ENCODE results near the gene KDM4B. TPM values are rescaled to one million over a fixed set of nuclear protein-coding genes. Genes with fewer than 3 reads are reported as not detected.

Gene KDM4B
- total RNA-seq, 1 donor from 2014 or later, result 49.2 TPM

- Mint-ChIP-seq H3K27me3 (no peaks in the 10 kb centered on the region), H3K36me3 (ENCODE audit: low read depth) (peaks cover 2% of the 10 kb centered on the region), H3K4me1 (peaks cover 13% of the 10 kb centered on the region), H3K27ac (no peak overlapping the region), H3K4me3 (no peak overlapping the region), H3K9me3 (no peaks in the 10 kb centered on the region)
- intact Hi-C loops (cut with micrococcal nuclease), result no loop called here
- no peak for DNase-seq
These were observed 15.1 kb downstream of the KDM4B start for GRCh38 chr19:4984106-4984380.

- Mint-ChIP-seq H3K27me3 (no peaks in the 10 kb centered on the region), H3K9me3 (no peaks in the 10 kb centered on the region), H3K4me1 (peaks cover 9% of the 10 kb centered on the region), H3K4me3 (no peak overlapping the region), H3K36me3 (ENCODE audit: low read depth) (peaks cover 4% of the 10 kb centered on the region), H3K27ac (no peak overlapping the region)
- intact Hi-C loops (cut with micrococcal nuclease), result no loop called here
- no peak for DNase-seq
These were observed 15.6 kb downstream of the KDM4B start for GRCh38 chr19:4984438-4984990.

- Mint-ChIP-seq H3K27ac (no peak overlapping the region), H3K4me3 (no peak overlapping the region), H3K27me3 (no peaks in the 10 kb centered on the region), H3K36me3 (ENCODE audit: low read depth) (peaks cover 7% of the 10 kb centered on the region), H3K4me1 (peaks cover 7% of the 10 kb centered on the region), H3K9me3 (no peaks in the 10 kb centered on the region)
- intact Hi-C loops (cut with micrococcal nuclease), result no loop called here
- no peak for DNase-seq
These were observed 16.7 kb downstream of the KDM4B start for GRCh38 chr19:4985551-4985991.

GRCh38 chr19:4986056-4986455 lies 17.1 kb downstream of the KDM4B start:
- peaks cover 7% of the 10 kb centered on the region for H3K36me3 Mint-ChIP-seq (ENCODE audit: low read depth)
- H3K27ac Mint-ChIP-seq, result no peak overlapping the region
- no peaks in the 10 kb centered on the region for H3K9me3 Mint-ChIP-seq
- intact Hi-C loops (cut with micrococcal nuclease), result no loop called here
- peaks cover 7% of the 10 kb centered on the region for H3K4me1 Mint-ChIP-seq
- DNase-seq, result no peak
- no peak overlapping the region for H3K4me3 Mint-ChIP-seq
- H3K27me3 Mint-ChIP-seq, result no peaks in the 10 kb centered on the region

- Mint-ChIP-seq H3K36me3 (ENCODE audit: low read depth) (peaks cover 9% of the 10 kb centered on the region), H3K27ac (no peak overlapping the region), H3K4me1 (peaks cover 7% of the 10 kb centered on the region), H3K9me3 (no peaks in the 10 kb centered on the region), H3K4me3 (no peak overlapping the region), H3K27me3 (no peaks in the 10 kb centered on the region)
- no peak for DNase-seq
- intact Hi-C loops (cut with micrococcal nuclease), result no loop called here
These were observed 17.6 kb downstream of the KDM4B start for GRCh38 chr19:4986471-4986891.

GRCh38 chr19:4987256-4987655 lies 18.3 kb downstream of the KDM4B start:
- H3K27ac Mint-ChIP-seq, result no peak overlapping the region
- H3K9me3 Mint-ChIP-seq, result no peaks in the 10 kb centered on the region

GRCh38 chr19:4987692-4988370 lies 18.9 kb downstream of the KDM4B start:
- DNase-seq, result no peak
- no peak overlapping the region for H3K27ac Mint-ChIP-seq
- no peaks in the 10 kb centered on the region for H3K27me3 Mint-ChIP-seq
- H3K36me3 Mint-ChIP-seq (ENCODE audit: low read depth), result peaks cover 19% of the 10 kb centered on the region
- intact Hi-C loops (cut with micrococcal nuclease), result no loop called here
- no peak overlapping the region for H3K4me3 Mint-ChIP-seq
- H3K4me1 Mint-ChIP-seq, result peaks cover 7% of the 10 kb centered on the region
- H3K9me3 Mint-ChIP-seq, result no peaks in the 10 kb centered on the region

More at GRCh38 chr19:4987256-4987655, 18.3 kb downstream of the KDM4B start:
- Mint-ChIP-seq H3K4me1 (peaks cover 6% of the 10 kb centered on the region), H3K27me3 (no peaks in the 10 kb centered on the region), H3K4me3 (no peak overlapping the region), H3K36me3 (ENCODE audit: low read depth) (peaks cover 15% of the 10 kb centered on the region)
- intact Hi-C loops (cut with micrococcal nuclease), result no loop called here
- no peak for DNase-seq

- peaks cover 7% of the 10 kb centered on the region for H3K4me1 Mint-ChIP-seq
- no peak overlapping the region for H3K4me3 Mint-ChIP-seq
- no peak overlapping the region for H3K27ac Mint-ChIP-seq
- no peak for DNase-seq
- intact Hi-C loops (cut with micrococcal nuclease), result no loop called here
- no peaks in the 10 kb centered on the region for H3K27me3 Mint-ChIP-seq
- no peaks in the 10 kb centered on the region for H3K9me3 Mint-ChIP-seq
- peaks cover 22% of the 10 kb centered on the region for H3K36me3 Mint-ChIP-seq (ENCODE audit: low read depth)
These were observed 19.9 kb downstream of the KDM4B start for GRCh38 chr19:4988770-4989251.

GRCh38 chr19:4990306-4990705 lies 21.4 kb downstream of the KDM4B start:
- Mint-ChIP-seq H3K4me3 (no peak overlapping the region), H3K9me3 (no peaks in the 10 kb centered on the region), H3K27ac (no peak overlapping the region), H3K27me3 (no peaks in the 10 kb centered on the region), H3K36me3 (ENCODE audit: low read depth) (peaks cover 22% of the 10 kb centered on the region), H3K4me1 (peaks cover 7% of the 10 kb centered on the region)
- intact Hi-C loops (cut with micrococcal nuclease), result no loop called here
- DNase-seq, result no peak

GRCh38 chr19:4991538-4991937 lies 22.6 kb downstream of the KDM4B start:
- H3K4me1 Mint-ChIP-seq, result peaks cover 9% of the 10 kb centered on the region
- no peak overlapping the region for H3K4me3 Mint-ChIP-seq
- H3K27ac Mint-ChIP-seq, result no peak overlapping the region
- H3K9me3 Mint-ChIP-seq, result no peaks in the 10 kb centered on the region
- intact Hi-C loops (cut with micrococcal nuclease), result no loop called here
- H3K36me3 Mint-ChIP-seq (ENCODE audit: low read depth), result peaks cover 28% of the 10 kb centered on the region
- DNase-seq, result no peak
- H3K27me3 Mint-ChIP-seq, result no peaks in the 10 kb centered on the region

- Mint-ChIP-seq H3K4me3 (no peak overlapping the region), H3K9me3 (no peaks in the 10 kb centered on the region), H3K4me1 (peaks cover 9% of the 10 kb centered on the region), H3K27ac (no peak overlapping the region), H3K36me3 (ENCODE audit: low read depth) (peaks cover 31% of the 10 kb centered on the region), H3K27me3 (no peaks in the 10 kb centered on the region)
- no peak for DNase-seq
- intact Hi-C loops (cut with micrococcal nuclease), result no loop called here
These were observed 23.2 kb downstream of the KDM4B start for GRCh38 chr19:4991996-4992698.

GRCh38 chr19:4993683-4994082 lies 24.8 kb downstream of the KDM4B start:
- DNase-seq, result no peak
- no peaks in the 10 kb centered on the region for H3K9me3 Mint-ChIP-seq
- H3K36me3 Mint-ChIP-seq (ENCODE audit: low read depth), result peaks cover 31% of the 10 kb centered on the region
- H3K27ac Mint-ChIP-seq, result no peak overlapping the region
- no peak overlapping the region for H3K4me3 Mint-ChIP-seq
- H3K27me3 Mint-ChIP-seq, result no peaks in the 10 kb centered on the region
- peaks cover 4% of the 10 kb centered on the region for H3K4me1 Mint-ChIP-seq
- intact Hi-C loops (cut with micrococcal nuclease), result no loop called here

GRCh38 chr19:4996701-4997100 lies 27.8 kb downstream of the KDM4B start:
- peaks cover 13% of the 10 kb centered on the region for H3K4me1 Mint-ChIP-seq
- H3K4me3 Mint-ChIP-seq, result no peak overlapping the region
- intact Hi-C loops (cut with micrococcal nuclease), result no loop called here
- no peaks in the 10 kb centered on the region for H3K9me3 Mint-ChIP-seq
- peaks cover 37% of the 10 kb centered on the region for H3K36me3 Mint-ChIP-seq (ENCODE audit: low read depth)
- no peak for DNase-seq
- no peaks in the 10 kb centered on the region for H3K27me3 Mint-ChIP-seq
- H3K27ac Mint-ChIP-seq, result no peak overlapping the region

GRCh38 chr19:4997297-4997696 lies 28.4 kb downstream of the KDM4B start:
- no peak overlapping the region for H3K4me3 Mint-ChIP-seq
- intact Hi-C loops (cut with micrococcal nuclease), result no loop called here
- H3K36me3 Mint-ChIP-seq (ENCODE audit: low read depth), result peaks cover 33% of the 10 kb centered on the region
- peaks cover 12% of the 10 kb centered on the region for H3K4me1 Mint-ChIP-seq
- H3K27me3 Mint-ChIP-seq, result no peaks in the 10 kb centered on the region
- no peaks in the 10 kb centered on the region for H3K9me3 Mint-ChIP-seq
- no peak overlapping the region for H3K27ac Mint-ChIP-seq
- DNase-seq, result no peak
